Nephron progenitor cell (in vitro differentiated cells): Measurements from ENCODE around the gene IKZF1.

Experiments used
- DNase-seq: peaks from one replicate; pipeline ENCODE4 v3.0.0; 2021
- H3K27ac Mint-ChIP-seq: 2 replicates; pipeline ENCODE4 v1.8.0; 2021; ENCODE audit warnings: mild to moderate bottlenecking, moderate library complexity, mixed read lengths
- H3K27me3 Mint-ChIP-seq: 2 replicates; pipeline ENCODE4 v1.8.0; 2021; ENCODE audit warnings: mild to moderate bottlenecking, low read depth, mixed read lengths; ENCODE audit not compliant: poor library complexity
- H3K36me3 Mint-ChIP-seq: 2 replicates; pipeline ENCODE4 v1.8.0; 2021; ENCODE audit warnings: low read depth, mixed read lengths
- H3K4me1 Mint-ChIP-seq: 2 replicates; pipeline ENCODE4 v1.8.0; 2021; ENCODE audit warnings: mixed read lengths
- H3K4me3 Mint-ChIP-seq: 2 replicates; pipeline ENCODE4 v1.8.0; 2021; ENCODE audit warnings: mild to moderate bottlenecking, moderate library complexity, mixed read lengths
- H3K9me3 Mint-ChIP-seq: 2 replicates; pipeline ENCODE4 v1.8.0; 2021; ENCODE audit warnings: mild to moderate bottlenecking, moderate library complexity, mixed read lengths
- CTCF ChIP-seq: fragments of 200-600 bp; sonication (generic); IDR thresholded peaks from 2 replicates; pipeline ENCODE4 v1.5.0; 2021; ENCODE audit warnings: antibody characterized with exemption

IKZF1 gene

DNA sequence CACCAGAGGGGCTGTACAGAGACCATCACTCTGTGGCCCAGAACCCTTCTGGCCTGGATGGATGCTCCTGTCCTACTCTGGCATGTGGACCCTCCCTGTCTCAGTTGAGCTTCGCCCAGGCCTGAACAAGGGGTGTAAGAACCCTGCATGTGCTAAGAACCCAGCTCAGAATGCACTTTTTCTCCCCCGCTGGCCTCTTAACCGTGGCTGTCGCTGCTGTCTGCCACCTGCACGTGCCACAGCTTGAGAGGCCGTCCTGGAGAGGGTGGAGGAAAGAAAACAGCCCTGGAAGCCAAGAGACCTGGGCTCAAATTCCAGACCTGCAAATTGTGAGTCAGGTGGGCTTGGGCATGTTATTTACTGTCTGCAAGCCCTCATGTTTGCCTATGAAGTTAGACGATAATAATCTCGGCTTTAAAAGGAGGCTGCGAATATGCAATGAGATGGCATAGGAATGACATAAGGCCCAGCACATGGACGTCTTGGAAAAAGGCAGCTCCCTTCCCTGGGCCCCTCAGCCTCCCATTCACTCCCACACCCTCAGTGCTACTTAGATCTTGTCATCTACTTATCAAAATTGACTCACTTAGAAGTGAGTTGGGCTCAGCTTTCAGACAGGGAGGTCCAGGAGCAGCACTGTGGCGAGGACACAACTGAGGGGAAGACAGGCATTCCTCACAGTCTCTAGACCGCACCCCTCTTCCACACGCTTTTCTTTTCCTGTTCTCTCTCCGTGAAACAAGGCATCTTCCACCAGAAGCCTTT, 114.2 kb downstream of the IKZF1 start:
- Mint-ChIP-seq H3K36me3 (no peaks in the 10 kb centered on the region), H3K4me1 (peaks cover 10% of the 10 kb centered on the region), H3K4me3 (no peak overlapping the region), H3K27ac (no peak overlapping the region), H3K27me3 (peaks cover 3% of the 10 kb centered on the region), H3K9me3 (no peaks in the 10 kb centered on the region)
- no peak for TF ChIP-seq CTCF
- no peak for DNase-seq

GRCh38 chr7:50421043-50421442, 116.5 kb downstream of the IKZF1 start:
- Mint-ChIP-seq H3K4me3 (no peak overlapping the region), H3K4me1 (peaks cover 10% of the 10 kb centered on the region), H3K27me3 (no peaks in the 10 kb centered on the region), H3K36me3 (no peaks in the 10 kb centered on the region), H3K9me3 (no peaks in the 10 kb centered on the region), H3K27ac (no peak overlapping the region)
- TF ChIP-seq CTCF: no peak
- no peak for DNase-seq

- peaks cover 3% of the 10 kb centered on the region for H3K27me3 Mint-ChIP-seq
- H3K27ac Mint-ChIP-seq: no peak overlapping the region
- H3K36me3 Mint-ChIP-seq: no peaks in the 10 kb centered on the region
- H3K4me1 Mint-ChIP-seq: peaks cover 10% of the 10 kb centered on the region
- no peak overlapping the region for H3K4me3 Mint-ChIP-seq
- no peak for DNase-seq
- H3K9me3 Mint-ChIP-seq: no peaks in the 10 kb centered on the region
- TF ChIP-seq CTCF: no peak
Measured at GRCh38 chr7:50422858-50423257, 118.3 kb downstream of the IKZF1 start.

- peaks cover 4% of the 10 kb centered on the region for H3K4me1 Mint-ChIP-seq
- TF ChIP-seq CTCF: no peak
- no peak overlapping the region for H3K4me3 Mint-ChIP-seq
- no peak overlapping the region for H3K27ac Mint-ChIP-seq
- DNase-seq: no peak
- H3K27me3 Mint-ChIP-seq: peaks cover 3% of the 10 kb centered on the region
- H3K9me3 Mint-ChIP-seq: no peaks in the 10 kb centered on the region
- no peaks in the 10 kb centered on the region for H3K36me3 Mint-ChIP-seq
Measured at GRCh38 chr7:50423860-50424259, 119.3 kb downstream of the IKZF1 start.

DNA sequence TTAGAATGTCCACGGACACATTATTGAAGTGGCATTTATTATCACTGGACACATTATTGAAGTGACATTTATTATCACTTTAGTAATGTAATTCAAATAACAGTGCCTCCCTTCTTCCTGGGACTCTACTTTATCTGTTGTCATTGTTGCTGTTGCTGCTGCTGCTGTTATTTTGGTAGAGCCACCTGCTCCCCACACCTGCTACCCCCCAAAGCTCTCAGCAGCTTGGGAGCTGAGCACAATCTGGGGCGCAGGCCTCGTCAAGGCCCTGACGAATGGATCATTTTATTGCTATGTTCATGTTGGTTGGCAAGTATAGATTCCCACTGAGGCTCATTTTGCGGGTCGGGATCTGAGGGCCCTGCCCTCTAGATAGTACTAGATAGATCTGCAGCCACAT, 120.8 kb downstream of the IKZF1 start:
- Mint-ChIP-seq H3K36me3 (no peaks in the 10 kb centered on the region), H3K4me1 (no peaks in the 10 kb centered on the region), H3K9me3 (no peaks in the 10 kb centered on the region), H3K27me3 (peaks cover 3% of the 10 kb centered on the region), H3K27ac (no peak overlapping the region), H3K4me3 (no peak overlapping the region)
- no peak for DNase-seq
- no peak for TF ChIP-seq CTCF
